ENCODE measurements around the gene GON4L.
A peak's percentile ranks its signal among the peaks of the same experiment; 100 is the strongest.

The GON4L gene, protein sequence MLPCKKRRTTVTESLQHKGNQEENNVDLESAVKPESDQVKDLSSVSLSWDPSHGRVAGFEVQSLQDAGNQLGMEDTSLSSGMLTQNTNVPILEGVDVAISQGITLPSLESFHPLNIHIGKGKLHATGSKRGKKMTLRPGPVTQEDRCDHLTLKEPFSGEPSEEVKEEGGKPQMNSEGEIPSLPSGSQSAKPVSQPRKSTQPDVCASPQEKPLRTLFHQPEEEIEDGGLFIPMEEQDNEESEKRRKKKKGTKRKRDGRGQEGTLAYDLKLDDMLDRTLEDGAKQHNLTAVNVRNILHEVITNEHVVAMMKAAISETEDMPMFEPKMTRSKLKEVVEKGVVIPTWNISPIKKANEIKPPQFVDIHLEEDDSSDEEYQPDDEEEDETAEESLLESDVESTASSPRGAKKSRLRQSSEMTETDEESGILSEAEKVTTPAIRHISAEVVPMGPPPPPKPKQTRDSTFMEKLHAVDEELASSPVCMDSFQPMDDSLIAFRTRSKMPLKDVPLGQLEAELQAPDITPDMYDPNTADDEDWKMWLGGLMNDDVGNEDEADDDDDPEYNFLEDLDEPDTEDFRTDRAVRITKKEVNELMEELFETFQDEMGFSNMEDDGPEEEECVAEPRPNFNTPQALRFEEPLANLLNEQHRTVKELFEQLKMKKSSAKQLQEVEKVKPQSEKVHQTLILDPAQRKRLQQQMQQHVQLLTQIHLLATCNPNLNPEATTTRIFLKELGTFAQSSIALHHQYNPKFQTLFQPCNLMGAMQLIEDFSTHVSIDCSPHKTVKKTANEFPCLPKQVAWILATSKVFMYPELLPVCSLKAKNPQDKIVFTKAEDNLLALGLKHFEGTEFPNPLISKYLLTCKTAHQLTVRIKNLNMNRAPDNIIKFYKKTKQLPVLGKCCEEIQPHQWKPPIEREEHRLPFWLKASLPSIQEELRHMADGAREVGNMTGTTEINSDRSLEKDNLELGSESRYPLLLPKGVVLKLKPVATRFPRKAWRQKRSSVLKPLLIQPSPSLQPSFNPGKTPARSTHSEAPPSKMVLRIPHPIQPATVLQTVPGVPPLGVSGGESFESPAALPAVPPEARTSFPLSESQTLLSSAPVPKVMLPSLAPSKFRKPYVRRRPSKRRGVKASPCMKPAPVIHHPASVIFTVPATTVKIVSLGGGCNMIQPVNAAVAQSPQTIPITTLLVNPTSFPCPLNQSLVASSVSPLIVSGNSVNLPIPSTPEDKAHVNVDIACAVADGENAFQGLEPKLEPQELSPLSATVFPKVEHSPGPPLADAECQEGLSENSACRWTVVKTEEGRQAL (N-terminal part only)

DNA sequence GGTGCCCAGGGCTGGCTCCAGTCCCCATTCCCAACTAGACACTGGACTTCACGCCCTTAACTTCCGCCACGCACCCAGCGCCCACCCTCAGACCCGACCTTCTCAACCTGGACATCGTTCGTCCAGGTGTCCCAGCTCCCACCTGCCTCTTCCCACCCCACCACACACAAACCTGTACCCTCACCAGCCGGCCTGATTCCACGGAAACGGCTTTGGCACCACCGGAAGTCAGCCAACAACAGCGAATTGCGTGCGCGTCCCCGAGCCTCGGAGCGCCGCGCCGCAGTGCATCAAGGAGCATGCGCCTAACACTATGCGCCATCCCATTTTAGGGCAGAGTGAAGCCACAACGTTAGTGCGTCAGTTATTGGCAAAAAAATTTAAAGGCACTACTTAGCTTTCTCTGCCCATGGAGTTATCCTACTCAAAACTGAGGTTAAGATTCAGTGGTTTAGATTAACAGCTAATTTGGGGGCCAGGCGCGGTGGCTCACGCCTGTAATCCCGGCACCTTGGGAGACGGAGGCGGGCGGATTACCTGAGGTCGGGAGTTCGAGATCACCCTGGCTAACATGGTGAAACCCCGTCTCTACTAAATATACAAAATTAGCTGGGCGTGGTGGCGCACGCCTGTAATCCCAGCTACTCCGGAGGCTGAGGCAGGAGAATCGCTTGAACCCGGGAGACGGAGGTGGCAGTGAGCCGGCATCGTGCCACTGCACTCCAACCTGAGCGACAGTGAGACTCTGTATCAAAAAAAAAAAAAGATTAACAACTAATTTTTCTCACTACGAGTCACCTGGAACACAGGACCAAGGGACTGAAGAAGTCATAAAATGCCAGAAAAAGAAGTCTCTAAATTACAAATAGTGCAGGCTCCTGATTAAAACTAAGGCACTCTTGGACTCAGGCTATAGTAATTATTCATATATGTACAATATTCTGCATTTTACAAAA, at the start of gene GON4L:
Gene GON4L, minus strand, starts transcription at position 240 of the 956 bp plus-strand sequence. CDS start 3,434 bp downstream, outside the sequence.
- TF ChIP-seq CTCF (IDR thresholded peaks at IDR 0.05; ENCODE audit: unreplicated experiment in 3 of 3), result no peak
- peaks cover under 1% of the 10 kb centered on the region for H3K27me3 Mint-ChIP-seq (ENCODE audit: low read depth)
- H3K9me3 Mint-ChIP-seq, result no peaks in the 10 kb centered on the region
- H3K36me3 Mint-ChIP-seq (ENCODE audit: low read depth), result peaks cover 25% of the 10 kb centered on the region
- H3K4me1 Mint-ChIP-seq, result peaks cover 20% of the 10 kb centered on the region
- peak within 1 kb of the TSS; percentile 78 to 96 (median 91) for H3K27ac Mint-ChIP-seq
- peak within 1 kb of the TSS; percentile 98 to 99 (median 98) for H3K4me3 Mint-ChIP-seq

GRCh38 chr1:155904261-155904660, 47.2 kb upstream of the GON4L start:
- Mint-ChIP-seq H3K27ac (no peak overlapping the region), H3K4me1 (no peaks in the 10 kb centered on the region), H3K9me3 (no peaks in the 10 kb centered on the region), H3K27me3 (ENCODE audit: low read depth) (no peaks in the 10 kb centered on the region), H3K36me3 (ENCODE audit: low read depth) (peaks cover 55% of the 10 kb centered on the region), H3K4me3 (no peak overlapping the region)
- no peak for TF ChIP-seq CTCF (IDR thresholded peaks at IDR 0.05; ENCODE audit: unreplicated experiment in 3 of 3)

DNA sequence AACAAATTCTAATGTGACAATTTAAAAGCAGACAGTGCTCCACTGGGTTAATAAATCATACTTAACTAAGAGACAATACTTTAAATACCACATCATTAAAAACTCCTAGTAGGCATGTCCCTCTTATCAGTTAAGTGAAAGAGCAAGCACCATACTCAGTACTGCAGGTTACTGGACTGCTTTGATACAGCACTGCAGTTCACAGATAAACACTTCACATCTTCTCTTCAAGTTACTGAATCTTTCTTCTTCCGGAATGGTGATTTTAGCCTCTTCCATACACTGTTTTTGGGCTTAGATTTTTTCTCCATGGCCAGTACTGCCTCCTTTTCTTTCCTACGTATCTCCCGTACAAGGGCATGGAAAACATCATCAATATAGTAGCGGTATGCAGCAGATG, 43.1 kb upstream of the GON4L start:
- no peaks in the 10 kb centered on the region for H3K4me1 Mint-ChIP-seq
- no peak for TF ChIP-seq CTCF (IDR thresholded peaks at IDR 0.05; ENCODE audit: unreplicated experiment in 3 of 3)
- no peaks in the 10 kb centered on the region for H3K27me3 Mint-ChIP-seq (ENCODE audit: low read depth)
- no peak overlapping the region for H3K4me3 Mint-ChIP-seq
- H3K27ac Mint-ChIP-seq, result no peak overlapping the region
- no peaks in the 10 kb centered on the region for H3K9me3 Mint-ChIP-seq
- peaks cover 58% of the 10 kb centered on the region for H3K36me3 Mint-ChIP-seq (ENCODE audit: low read depth)

DNA sequence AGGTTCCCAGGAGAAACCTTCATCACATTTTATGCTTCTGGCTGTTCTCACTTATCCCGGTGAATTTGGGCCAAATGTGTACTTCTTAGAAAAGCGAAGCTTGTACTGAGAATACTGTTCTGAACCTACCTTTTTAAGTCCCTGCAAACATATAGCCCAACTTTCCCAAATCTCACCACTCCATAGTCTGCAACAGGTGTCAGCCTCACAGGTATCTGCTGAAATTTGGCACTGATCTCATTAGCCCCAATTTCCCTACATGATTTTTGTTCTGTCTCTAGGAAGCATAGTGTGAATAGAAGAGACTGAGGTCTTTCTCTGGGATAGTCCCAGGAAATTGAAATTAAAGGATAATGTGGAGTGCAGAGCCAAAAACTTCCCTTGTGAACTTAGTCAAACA, 42.7 kb upstream of the GON4L start:
- Mint-ChIP-seq H3K27me3 (ENCODE audit: low read depth) (no peaks in the 10 kb centered on the region), H3K36me3 (ENCODE audit: low read depth) (peaks cover 56% of the 10 kb centered on the region), H3K4me3 (no peak overlapping the region), H3K9me3 (no peaks in the 10 kb centered on the region), H3K4me1 (no peaks in the 10 kb centered on the region), H3K27ac (peak overlapping the region in 1 of 3 experiments; percentile 33)
- no peak for TF ChIP-seq CTCF (IDR thresholded peaks at IDR 0.05; ENCODE audit: unreplicated experiment in 3 of 3)

GRCh38 chr1:155898888-155899287, 41.9 kb upstream of the GON4L start:
- TF ChIP-seq CTCF (IDR thresholded peaks at IDR 0.05; ENCODE audit: unreplicated experiment in 3 of 3), result no peak
- Mint-ChIP-seq H3K9me3 (no peaks in the 10 kb centered on the region), H3K4me1 (no peaks in the 10 kb centered on the region), H3K36me3 (ENCODE audit: low read depth) (peaks cover 48% of the 10 kb centered on the region), H3K4me3 (no peak overlapping the region), H3K27me3 (ENCODE audit: low read depth) (no peaks in the 10 kb centered on the region), H3K27ac (peak overlapping the region in 1 of 3 experiments; percentile 33)
